HepG2 (cell line): ENCODE results near the gene ACVR1B. TPM values are rescaled to one million over a fixed set of nuclear protein-coding genes. Genes with fewer than 3 reads are reported as not detected.
A peak's percentile ranks its signal among the peaks of the same experiment; 100 is the strongest.

Experiments used
- ATF1 ChIP-seq: IDR thresholded peaks from 2 replicates; pipeline ENCODE4 v1.6.1; 2016; ENCODE audit warnings: mild to moderate bottlenecking, control low read depth
- KDM3A ChIP-seq: IDR thresholded peaks from 2 replicates; pipeline ENCODE4 v1.6.1; 2018; ENCODE audit warnings: low read depth, missing compliant biosample characterization
- KDM5A ChIP-seq: fragments of 200-600 bp; sonication (generic); IDR thresholded peaks from 2 replicates; pipeline ENCODE4 v1.7.0; 2018; ENCODE audit warnings: antibody characterized with exemption, mild to moderate bottlenecking, low read length, borderline replicate concordance
- KLF15 ChIP-seq: sonication (generic); formaldehyde crosslinking; IDR thresholded peaks from 2 replicates; pipeline ENCODE4 v1.8.1; 2023; ENCODE audit warnings: borderline replicate concordance, mild to moderate bottlenecking, inconsistent platforms, missing genetic modification reagents, mixed read lengths
- MED13 ChIP-seq: sonication (generic); formaldehyde crosslinking; IDR thresholded peaks from 2 replicates; pipeline ENCODE4 v1.5.0; 2020; ENCODE audit warnings: missing genetic modification reagents
- PHF20 ChIP-seq: sonication (generic); formaldehyde crosslinking; IDR thresholded peaks from 2 replicates; pipeline ENCODE4 v1.5.0; 2020; ENCODE audit warnings: mild to moderate bottlenecking, missing genetic modification reagents
- SMARCC2 ChIP-seq: fragments of 450-650 bp; IDR thresholded peaks from 2 replicates; pipeline ENCODE4 v1.6.1; 2017; ENCODE audit warnings: antibody characterized with exemption, mild to moderate bottlenecking
- SRF ChIP-seq: IDR thresholded peaks from 2 replicates; pipeline ENCODE4 v1.6.1; 2011; ENCODE audit warnings: mild to moderate bottlenecking, low read depth, low read length, moderate library complexity
- TGIF2 ChIP-seq: IDR thresholded peaks from 2 replicates; pipeline ENCODE4 v1.6.1; 2016; ENCODE audit warnings: control low read depth, missing compliant biosample characterization
- ZMAT3 ChIP-seq: sonication (generic); formaldehyde crosslinking; conservative IDR thresholded peaks from 2 replicates; pipeline ENCODE4 v1.7.0; 2021; ENCODE audit warnings: missing genetic modification reagents
- ZNF205 ChIP-seq: IDR thresholded peaks from 2 replicates; pipeline ENCODE4 v1.6.1; 2018; ENCODE audit warnings: missing biosample characterization, missing genetic modification reagents
- ZNF232 ChIP-seq: sonication (generic); formaldehyde crosslinking; IDR thresholded peaks from 2 replicates; pipeline ENCODE4 v1.4.0; 2020; ENCODE audit warnings: missing genetic modification reagents, borderline replicate concordance
- ZNF256 ChIP-seq: sonication (generic); formaldehyde crosslinking; conservative IDR thresholded peaks from 2 replicates; pipeline ENCODE4 v1.4.0; 2020; ENCODE audit warnings: missing genetic modification reagents
- ZNF549 ChIP-seq: sonication (generic); formaldehyde crosslinking; IDR thresholded peaks from 2 replicates; pipeline ENCODE4 v1.5.0; 2020; ENCODE audit warnings: missing genetic modification reagents
- ZNF564 ChIP-seq: sonication (generic); formaldehyde crosslinking; IDR thresholded peaks from 2 replicates; pipeline ENCODE4 v1.8.1; 2023; ENCODE audit warnings: mild to moderate bottlenecking, missing genetic modification reagents
- ZNF879 ChIP-seq: sonication (generic); formaldehyde crosslinking; IDR thresholded peaks from 2 replicates; pipeline ENCODE4 v1.8.1; 2023; ENCODE audit warnings: missing genetic modification reagents
- polyA plus RNA-seq, 8 experiments: library from polyadenylated mRNA; depleted of rRNA in 3 of 8; stranded (reverse) in 7 of 8; unstranded in 1 of 8; fragments of >200 nt; fragmentation: Illumina TruSeq in 4 of 8; extraction: Trizol in 4 of 8; gene quantifications; 2 replicates each; pipeline versions ENCODE4 v1.2.1 to v1.2.3, GENCODE V29; 2011 to 2016; ENCODE audit warnings: low read depth in 4 of 8, missing spikeins in 1 of 8, mixed read lengths in 1 of 8; ENCODE audit not compliant: insufficient read depth in 1 of 8
- total RNA-seq, 5 experiments: library from RNA; depleted of rRNA; stranded (reverse); fragments of >200 nt; fragmentation: Illumina TruSeq; extraction: Trizol; gene quantifications; 2 replicates each; pipeline ENCODE4 v1.2.3, GENCODE V29; 2016; ENCODE audit warnings: low read depth in 1 of 5
- TF ChIP-seq, protein P1 (sequence below): sonication (generic); formaldehyde crosslinking; IDR thresholded peaks from 2 replicates; pipeline ENCODE4 v1.5.0; 2020; ENCODE audit warnings: missing genetic modification reagents
- TF ChIP-seq, protein P2 (sequence below): sonication (generic); formaldehyde crosslinking; IDR thresholded peaks from 2 replicates; pipeline ENCODE4 v1.8.0; 2022; ENCODE audit warnings: missing genetic modification reagents, mild to moderate bottlenecking, inconsistent platforms, borderline replicate concordance
- TF ChIP-seq, protein P3 (sequence below), 2 experiments: sonication (generic) in 1 of 2; formaldehyde crosslinking in 1 of 2; IDR thresholded peaks; 2 replicates each; pipeline versions ENCODE4 v1.4.0 to v1.6.1; 2018 to 2020; ENCODE audit warnings: missing genetic modification reagents in 2 of 2, borderline replicate concordance in 1 of 2, low read depth in 1 of 2, mild to moderate bottlenecking in 1 of 2, missing biosample characterization in 1 of 2
- TF ChIP-seq, protein P4 (sequence below): sonication (generic); formaldehyde crosslinking; conservative IDR thresholded peaks from 2 replicates; pipeline ENCODE4 v1.8.1; 2023; ENCODE audit warnings: missing genetic modification reagents
- TF ChIP-seq, protein P5 (sequence below): sonication (generic); formaldehyde crosslinking; IDR thresholded peaks from 2 replicates; pipeline ENCODE4 v1.4.0; 2020; ENCODE audit warnings: mild to moderate bottlenecking, missing genetic modification reagents
- TF ChIP-seq, protein P6 (sequence below): sonication (generic); formaldehyde crosslinking; IDR thresholded peaks from 2 replicates; pipeline ENCODE4 v1.5.0; 2020; ENCODE audit warnings: mild to moderate bottlenecking, missing genetic modification reagents, borderline replicate concordance

ACVR1B gene
- total and polyA plus RNA-seq, 2 of the 13 experiments (the other 11 are each of a cell fraction or from before 2014, with no cell fraction given), result 8.9 to 12.1 TPM

DNA sequence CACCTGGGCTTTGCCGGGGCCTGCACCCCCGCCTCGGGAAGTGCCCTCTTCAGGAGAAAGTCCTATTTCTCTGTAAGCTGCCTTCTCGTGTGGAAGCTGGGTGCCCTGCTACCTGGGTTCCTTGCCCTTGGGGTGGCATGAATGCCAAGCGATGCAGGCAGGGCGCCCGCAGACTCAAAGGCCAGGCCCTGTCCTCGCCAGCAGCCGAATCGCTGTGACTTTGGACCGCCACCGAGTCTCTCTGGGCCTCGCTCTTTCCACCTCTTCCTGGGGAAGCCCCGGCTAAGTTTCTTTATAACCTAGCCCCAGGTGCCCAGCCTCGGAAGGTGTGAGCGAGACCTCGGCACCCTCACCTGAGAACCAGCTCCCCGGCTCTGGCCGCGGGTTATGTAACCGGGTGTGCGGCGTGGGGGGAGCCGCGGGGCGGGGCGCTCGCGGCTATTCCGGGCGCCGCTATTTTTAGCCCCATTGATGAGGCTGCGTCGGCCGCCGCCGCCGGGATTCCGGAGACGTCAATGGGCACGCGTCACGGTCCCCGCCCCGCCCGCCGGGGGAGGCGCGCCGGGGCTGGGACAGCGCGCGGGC, 85.2 kb downstream of the ACVR1B start (continued):
- TF ChIP-seq, protein P1, sequence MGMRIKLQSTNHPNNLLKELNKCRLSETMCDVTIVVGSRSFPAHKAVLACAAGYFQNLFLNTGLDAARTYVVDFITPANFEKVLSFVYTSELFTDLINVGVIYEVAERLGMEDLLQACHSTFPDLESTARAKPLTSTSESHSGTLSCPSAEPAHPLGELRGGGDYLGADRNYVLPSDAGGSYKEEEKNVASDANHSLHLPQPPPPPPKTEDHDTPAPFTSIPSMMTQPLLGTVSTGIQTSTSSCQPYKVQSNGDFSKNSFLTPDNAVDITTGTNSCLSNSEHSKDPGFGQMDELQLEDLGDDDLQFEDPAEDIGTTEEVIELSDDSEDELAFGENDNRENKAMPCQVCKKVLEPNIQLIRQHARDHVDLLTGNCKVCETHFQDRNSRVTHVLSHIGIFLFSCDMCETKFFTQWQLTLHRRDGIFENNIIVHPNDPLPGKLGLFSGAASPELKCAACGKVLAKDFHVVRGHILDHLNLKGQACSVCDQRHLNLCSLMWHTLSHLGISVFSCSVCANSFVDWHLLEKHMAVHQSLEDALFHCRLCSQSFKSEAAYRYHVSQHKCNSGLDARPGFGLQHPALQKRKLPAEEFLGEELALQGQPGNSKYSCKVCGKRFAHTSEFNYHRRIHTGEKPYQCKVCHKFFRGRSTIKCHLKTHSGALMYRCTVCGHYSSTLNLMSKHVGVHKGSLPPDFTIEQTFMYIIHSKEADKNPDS, result no peak
- no peak for TF ChIP-seq ATF1 (CRISPR knock-in tag)
- TF ChIP-seq ZNF879 (CRISPR knock-in tag), result no peak
- no peak for TF ChIP-seq KLF15 (CRISPR knock-in tag)
- TF ChIP-seq TGIF2 (CRISPR knock-in tag), result no peak
- no peak for TF ChIP-seq ZNF549 (CRISPR knock-in tag)
- no peak for TF ChIP-seq ZMAT3
- TF ChIP-seq ZNF205 (CRISPR knock-in tag), result no peak
- no peak for TF ChIP-seq SMARCC2
- 0 out of 2 replicates have a peak, but pooled peaks have one; percentile 60 for TF ChIP-seq KDM3A (CRISPR knock-in tag)
- TF ChIP-seq, protein P2, sequence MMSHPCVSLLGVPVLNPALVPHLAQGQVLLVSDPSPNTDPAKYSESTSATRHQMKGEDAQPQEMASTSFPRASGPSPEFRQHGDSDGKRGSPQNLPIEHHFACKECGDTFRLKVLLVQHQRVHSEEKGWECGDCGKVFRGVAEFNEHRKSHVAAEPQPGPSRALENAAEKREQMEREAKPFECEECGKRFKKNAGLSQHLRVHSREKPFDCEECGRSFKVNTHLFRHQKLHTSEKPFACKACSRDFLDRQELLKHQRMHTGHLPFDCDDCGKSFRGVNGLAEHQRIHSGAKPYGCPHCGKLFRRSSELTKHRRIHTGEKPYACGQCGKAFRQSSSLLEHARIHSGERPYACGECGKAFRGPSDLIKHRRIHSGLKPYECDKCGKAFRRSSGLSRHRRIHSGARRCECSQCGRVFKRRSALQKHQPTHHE (CRISPR knock-in tag), result no peak
- no peak for TF ChIP-seq ZNF256 (CRISPR knock-in tag)
- TF ChIP-seq ZNF564, result no peak
- TF ChIP-seq MED13 (CRISPR knock-in tag), result no peak
- TF ChIP-seq, protein P3, sequence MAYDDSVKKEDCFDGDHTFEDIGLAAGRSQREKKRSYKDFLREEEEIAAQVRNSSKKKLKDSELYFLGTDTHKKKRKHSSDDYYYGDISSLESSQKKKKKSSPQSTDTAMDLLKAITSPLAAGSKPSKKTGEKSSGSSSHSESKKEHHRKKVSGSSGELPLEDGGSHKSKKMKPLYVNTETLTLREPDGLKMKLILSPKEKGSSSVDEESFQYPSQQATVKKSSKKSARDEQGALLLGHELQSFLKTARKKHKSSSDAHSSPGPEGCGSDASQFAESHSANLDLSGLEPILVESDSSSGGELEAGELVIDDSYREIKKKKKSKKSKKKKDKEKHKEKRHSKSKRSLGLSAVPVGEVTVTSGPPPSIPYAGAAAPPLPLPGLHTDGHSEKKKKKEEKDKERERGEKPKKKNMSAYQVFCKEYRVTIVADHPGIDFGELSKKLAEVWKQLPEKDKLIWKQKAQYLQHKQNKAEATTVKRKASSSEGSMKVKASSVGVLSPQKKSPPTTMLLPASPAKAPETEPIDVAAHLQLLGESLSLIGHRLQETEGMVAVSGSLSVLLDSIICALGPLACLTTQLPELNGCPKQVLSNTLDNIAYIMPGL (CRISPR knock-in tag; IDR thresholded peaks at IDR 0.05; ENCODE audit: borderline replicate concordance in 1 of 2, low read depth in 1 of 2), result no peak; a peak in 1 of 4 replicates
- TF ChIP-seq ZNF232 (CRISPR knock-in tag), result no peak
- TF ChIP-seq, protein P4, sequence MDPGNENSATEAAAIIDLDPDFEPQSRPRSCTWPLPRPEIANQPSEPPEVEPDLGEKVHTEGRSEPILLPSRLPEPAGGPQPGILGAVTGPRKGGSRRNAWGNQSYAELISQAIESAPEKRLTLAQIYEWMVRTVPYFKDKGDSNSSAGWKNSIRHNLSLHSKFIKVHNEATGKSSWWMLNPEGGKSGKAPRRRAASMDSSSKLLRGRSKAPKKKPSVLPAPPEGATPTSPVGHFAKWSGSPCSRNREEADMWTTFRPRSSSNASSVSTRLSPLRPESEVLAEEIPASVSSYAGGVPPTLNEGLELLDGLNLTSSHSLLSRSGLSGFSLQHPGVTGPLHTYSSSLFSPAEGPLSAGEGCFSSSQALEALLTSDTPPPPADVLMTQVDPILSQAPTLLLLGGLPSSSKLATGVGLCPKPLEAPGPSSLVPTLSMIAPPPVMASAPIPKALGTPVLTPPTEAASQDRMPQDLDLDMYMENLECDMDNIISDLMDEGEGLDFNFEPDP (CRISPR knock-in tag), result no peak
- TF ChIP-seq PHF20 (CRISPR knock-in tag), result no peak
- TF ChIP-seq, protein P5, sequence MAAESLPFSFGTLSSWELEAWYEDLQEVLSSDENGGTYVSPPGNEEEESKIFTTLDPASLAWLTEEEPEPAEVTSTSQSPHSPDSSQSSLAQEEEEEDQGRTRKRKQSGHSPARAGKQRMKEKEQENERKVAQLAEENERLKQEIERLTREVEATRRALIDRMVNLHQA (CRISPR knock-in tag), result no peak
- TF ChIP-seq SRF, result no peak
- TF ChIP-seq, protein P6, sequence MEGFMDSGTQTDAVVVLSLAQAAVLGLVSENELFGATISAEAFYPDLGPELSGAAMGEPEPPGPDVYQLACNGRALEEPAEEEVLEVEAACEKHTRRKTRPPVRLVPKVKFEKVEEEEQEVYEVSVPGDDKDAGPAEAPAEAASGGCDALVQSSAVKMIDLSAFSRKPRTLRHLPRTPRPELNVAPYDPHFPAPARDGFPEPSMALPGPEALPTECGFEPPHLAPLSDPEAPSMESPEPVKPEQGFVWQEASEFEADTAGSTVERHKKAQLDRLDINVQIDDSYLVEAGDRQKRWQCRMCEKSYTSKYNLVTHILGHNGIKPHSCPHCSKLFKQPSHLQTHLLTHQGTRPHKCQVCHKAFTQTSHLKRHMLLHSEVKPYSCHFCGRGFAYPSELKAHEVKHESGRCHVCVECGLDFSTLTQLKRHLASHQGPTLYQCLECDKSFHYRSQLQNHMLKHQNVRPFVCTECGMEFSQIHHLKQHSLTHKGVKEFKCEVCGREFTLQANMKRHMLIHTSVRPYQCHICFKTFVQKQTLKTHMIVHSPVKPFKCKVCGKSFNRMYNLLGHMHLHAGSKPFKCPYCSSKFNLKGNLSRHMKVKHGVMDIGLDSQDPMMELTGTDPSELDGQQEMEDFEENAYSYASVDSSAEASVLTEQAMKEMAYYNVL, result no peak
- TF ChIP-seq KDM5A, result no peak
